Thoracic aorta (tissue), 2 donors: ENCODE data around the gene SSPN. TPM values are rescaled to one million over a fixed set of nuclear protein-coding genes. Genes with fewer than 3 reads are reported as not detected.

ENCODE experiments used
- ATAC-seq: fragments of 150-250 bp; one replicate; pipeline ENCODE4 v1.8.0; 2017; ENCODE audit warnings: low read depth; ENCODE audit not compliant: insufficient number of reproducible peaks, low FRiP score
- DNase-seq: peaks from one replicate; pipeline ENCODE4 v3.0.0-alpha.2; 2020; ENCODE audit warnings: low spot score
- H3K27ac ChIP-seq, 2 donors: fragments of 200-600 bp; sonication (generic); 1 replicate in 1 of 2; 2 replicates in 1 of 2; pipeline ENCODE4 v1.5.1; 2016; ENCODE audit warnings: mild to moderate bottlenecking in 2 of 2, moderate library complexity in 2 of 2
- H3K27me3 ChIP-seq: fragments of 200-600 bp; sonication (generic); replicated peaks from 2 replicates; pipeline ENCODE4 v1.6.0; 2016; ENCODE audit warnings: mild to moderate bottlenecking; ENCODE audit not compliant: insufficient read depth
- H3K36me3 ChIP-seq: fragments of 200-600 bp; sonication (generic); one replicate; pipeline ENCODE4 v1.5.1; 2016
- H3K4me1 ChIP-seq, 2 donors: fragments of 200-600 bp; sonication (generic); 1 replicate in 1 of 2; 2 replicates in 1 of 2; pipeline versions ENCODE4 v1.5.1 to v1.6.0; 2016; ENCODE audit warnings: low read depth in 2 of 2, mild to moderate bottlenecking in 1 of 2; ENCODE audit not compliant: control insufficient read depth in 1 of 2
- H3K4me3 ChIP-seq: fragments of 200-600 bp; sonication (generic); 2 replicates; pipeline ENCODE4 v1.5.1; 2016; ENCODE audit warnings: mild to moderate bottlenecking
- H3K9me3 ChIP-seq: fragments of 200-600 bp; sonication (generic); 2 replicates; pipeline ENCODE4 v1.5.1; 2016
- CTCF ChIP-seq: fragments of 200-600 bp; sonication (generic); IDR thresholded peaks from one replicate; pipeline ENCODE4 v1.5.1; 2019; ENCODE audit warnings: antibody characterized with exemption
- total RNA-seq, 2 donors: library from RNA; depleted of rRNA; stranded (reverse); fragments of >200 nt; gene quantifications; one replicate each; pipeline versions ENCODE4 v1.1.0 to v1.2.3, GENCODE V29; 2016

SSPN gene
- total RNA-seq, 2 donors from 2014 or later, result 36.7 to 50.9 TPM

GRCh38 chr12:26212988-26213387 lies 17.6 kb downstream of the SSPN start:
- TF ChIP-seq CTCF, result no peak
- H3K4me1 ChIP-seq, result peaks cover 0 to 18% of the 10 kb centered on the region in 2 donors
- DNase-seq (no peak), ATAC-seq (no peak)
- no peaks in the 10 kb centered on the region for H3K36me3 ChIP-seq
- no peak overlapping the region for H3K27ac ChIP-seq
- no peaks in the 10 kb centered on the region for H3K27me3 ChIP-seq
- no peak overlapping the region for H3K4me3 ChIP-seq
- no peaks in the 10 kb centered on the region for H3K9me3 ChIP-seq

GRCh38 chr12:26214121-26214520 lies 18.7 kb downstream of the SSPN start:
- DNase-seq (no peak), ATAC-seq (no peak)
- no peak for TF ChIP-seq CTCF

GRCh38 chr12:26219736-26220135 lies 24.4 kb downstream of the SSPN start:
- no peak overlapping the region for H3K4me3 ChIP-seq
- no peaks in the 10 kb centered on the region for H3K9me3 ChIP-seq
- no peak for ATAC-seq
- no peak overlapping the region for H3K27ac ChIP-seq
- H3K27me3 ChIP-seq, result no peaks in the 10 kb centered on the region
- no peak for DNase-seq
- H3K4me1 ChIP-seq, result no peaks in the 10 kb centered on the region
- no peak for TF ChIP-seq CTCF
- H3K36me3 ChIP-seq, result no peaks in the 10 kb centered on the region

More at GRCh38 chr12:26214121-26214520, 18.7 kb downstream of the SSPN start:
- H3K4me1 ChIP-seq, result peaks cover 0 to 18% of the 10 kb centered on the region in 2 donors
- no peak overlapping the region for H3K27ac ChIP-seq
- H3K4me3 ChIP-seq, result no peak overlapping the region
- H3K27me3 ChIP-seq, result no peaks in the 10 kb centered on the region
- no peaks in the 10 kb centered on the region for H3K36me3 ChIP-seq
- no peaks in the 10 kb centered on the region for H3K9me3 ChIP-seq

GRCh38 chr12:26224657-26225056 lies 29.3 kb downstream of the SSPN start:
- no peak for TF ChIP-seq CTCF
- Histone ChIP-seq H3K9me3 (no peaks in the 10 kb centered on the region), H3K27ac (no peak overlapping the region), H3K4me3 (no peak overlapping the region), H3K4me1 (peaks cover 0 to 10% of the 10 kb centered on the region in 2 donors), H3K36me3 (no peaks in the 10 kb centered on the region), H3K27me3 (no peaks in the 10 kb centered on the region)
- ATAC-seq (no peak), DNase-seq (no peak)

- Histone ChIP-seq H3K4me3 (peak overlapping the region; percentile 77), H3K4me1 (peaks cover 0 to 10% of the 10 kb centered on the region in 2 donors), H3K36me3 (no peaks in the 10 kb centered on the region), H3K9me3 (no peaks in the 10 kb centered on the region), H3K27me3 (no peaks in the 10 kb centered on the region), H3K27ac (peak overlapping the region in 1 of 2 donors; percentile 9)
- DNase-seq (no peak), ATAC-seq (no peak)
- TF ChIP-seq CTCF, result no peak
Measured at GRCh38 chr12:26226122-26226521, 30.7 kb downstream of the SSPN start.
